Heart left ventricle (tissue), 13 donors: ENCODE results near the gene NNAT.

Source experiments
- POLR2A ChIP-seq, 2 donors: fragments of 450-650 bp; IDR thresholded peaks; one replicate each; pipeline ENCODE4 v1.6.1; 2017; ENCODE audit warnings: antibody characterized with exemption in 2 of 2, mild to moderate bottlenecking in 2 of 2, moderate library complexity in 2 of 2
- TF ChIP-seq, protein P1 (sequence below), 12 donors: fragments of 200-600 bp; sonication (generic) in 4 of 12; IDR thresholded peaks; one replicate each; pipeline versions ENCODE4 v1.5.0 to v1.8.0; 2018 to 2022; ENCODE audit warnings: antibody characterized with exemption in 12 of 12, mild to moderate bottlenecking in 5 of 12
- donor health status: ischemic (EF 13 %, LVEDD 7.1; RV severe dilation, severe dysfunction).
- donor health status: DM: no; HTN: yes; CAD: no.
- donor health status: DM: no; HTN: no; CAD: no.
- donor health status: ischemic (EF 25% LVEDD 6.9; RV normal size, moderate dysfunction).
- donor health status: ischemic (EF 25% LVEDD 5.7; RV mildly dilated, moderate dysfunction).
- donor health status: ischemic (EF 35%, LVEDD 5.7; RV mildly dilated, moderate dysfunction).
- donor health status: nonischemic (EF 11% LVEDD 7.7; RV severe dilation, severe dysfunction).
- donor health status: DM: yes; HTN: yes; CAD: no.
- donor health status: PGD.
- donor health status: ischemic (EF 29% LVEDD 5.4; RV normal size, mild dysfunction).
- donor health status: nonischemic (EF 23%, LVEDD 6.1; RV moderate dilation, normal function).

DNA sequence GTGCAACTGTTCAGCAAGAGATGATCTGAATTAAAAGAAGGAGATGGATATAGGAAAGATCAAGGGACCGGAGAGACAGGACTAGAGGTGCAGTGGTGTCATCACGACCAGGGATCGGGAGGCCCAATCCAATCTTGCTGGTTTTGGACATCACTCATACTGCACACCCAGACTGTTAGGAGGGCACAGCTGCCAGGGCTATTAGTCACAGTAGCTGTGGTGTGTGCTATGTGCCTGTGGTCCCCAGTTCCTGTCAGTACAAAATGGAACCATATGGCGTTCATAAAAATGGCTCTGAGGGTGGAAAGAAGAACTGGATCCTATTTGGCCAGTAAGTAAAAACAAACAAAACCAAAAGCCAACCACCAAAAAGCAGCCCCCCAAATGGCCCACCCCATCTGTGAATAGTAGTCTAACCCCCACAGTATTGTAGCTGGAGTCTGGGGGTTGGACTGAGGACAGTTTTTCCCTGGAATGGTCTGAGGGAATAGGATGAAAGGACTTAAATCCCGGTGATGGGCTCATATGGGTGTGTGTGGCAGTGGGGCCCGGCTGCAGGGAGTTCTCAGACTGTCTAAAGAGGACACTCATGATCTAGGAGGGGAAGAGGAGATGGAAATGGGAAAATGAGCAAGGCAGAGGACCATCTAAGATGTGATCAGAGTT is 9.3 kb upstream of the NNAT start:
- TF ChIP-seq, protein P1, sequence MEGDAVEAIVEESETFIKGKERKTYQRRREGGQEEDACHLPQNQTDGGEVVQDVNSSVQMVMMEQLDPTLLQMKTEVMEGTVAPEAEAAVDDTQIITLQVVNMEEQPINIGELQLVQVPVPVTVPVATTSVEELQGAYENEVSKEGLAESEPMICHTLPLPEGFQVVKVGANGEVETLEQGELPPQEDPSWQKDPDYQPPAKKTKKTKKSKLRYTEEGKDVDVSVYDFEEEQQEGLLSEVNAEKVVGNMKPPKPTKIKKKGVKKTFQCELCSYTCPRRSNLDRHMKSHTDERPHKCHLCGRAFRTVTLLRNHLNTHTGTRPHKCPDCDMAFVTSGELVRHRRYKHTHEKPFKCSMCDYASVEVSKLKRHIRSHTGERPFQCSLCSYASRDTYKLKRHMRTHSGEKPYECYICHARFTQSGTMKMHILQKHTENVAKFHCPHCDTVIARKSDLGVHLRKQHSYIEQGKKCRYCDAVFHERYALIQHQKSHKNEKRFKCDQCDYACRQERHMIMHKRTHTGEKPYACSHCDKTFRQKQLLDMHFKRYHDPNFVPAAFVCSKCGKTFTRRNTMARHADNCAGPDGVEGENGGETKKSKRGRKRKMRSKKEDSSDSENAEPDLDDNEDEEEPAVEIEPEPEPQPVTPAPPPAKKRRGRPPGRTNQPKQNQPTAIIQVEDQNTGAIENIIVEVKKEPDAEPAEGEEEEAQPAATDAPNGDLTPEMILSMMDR (IDR thresholded peaks at IDR 0.05): no peak
- no peak for TF ChIP-seq POLR2A (IDR thresholded peaks at IDR 0.05)
